ENCODE results near the gene YPEL3.

Gene YPEL3

DNA sequence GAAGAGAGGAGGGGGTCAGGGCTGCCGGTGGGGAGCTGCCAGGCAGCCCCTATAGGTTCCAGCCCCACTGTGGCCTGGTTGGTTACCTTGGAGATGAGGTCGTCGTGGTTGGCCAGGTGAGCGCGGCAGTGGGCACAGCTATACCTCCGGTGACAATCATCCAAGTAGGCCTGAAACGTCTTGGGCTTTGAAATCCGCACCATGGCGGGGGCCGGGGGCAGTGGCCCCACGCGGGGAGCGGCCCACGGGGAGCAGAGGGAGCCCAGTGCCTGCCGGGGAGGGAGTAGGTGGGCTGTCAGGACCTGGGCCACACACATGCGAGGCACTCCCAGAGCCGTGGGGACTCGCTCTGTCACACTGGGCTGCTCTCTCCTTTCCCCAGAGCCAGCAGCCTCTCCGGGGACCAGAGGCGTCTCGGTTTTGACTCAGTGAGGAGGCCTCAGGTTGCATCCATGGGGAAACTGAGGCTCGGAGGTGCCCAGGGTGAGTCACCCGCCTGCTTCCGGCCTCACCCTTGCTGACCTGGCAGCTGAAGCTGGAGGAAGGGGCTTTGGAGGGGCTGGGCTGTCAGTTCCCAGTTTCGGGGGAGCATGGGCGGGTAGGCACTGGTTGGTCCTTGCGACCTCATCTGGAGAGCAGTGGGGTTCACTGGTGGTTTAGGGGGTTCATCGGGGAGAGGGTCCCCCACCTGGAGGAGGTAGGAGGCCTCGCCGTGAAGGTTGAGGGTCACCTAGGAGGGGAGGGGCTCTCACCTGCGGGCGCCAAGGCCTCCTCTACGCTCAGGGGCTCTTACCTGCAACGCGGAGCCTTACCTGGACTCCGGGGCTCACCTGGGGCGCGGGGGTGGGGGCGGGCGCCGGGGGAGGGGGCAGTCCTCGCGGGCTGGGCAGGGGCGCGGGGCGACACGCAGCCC, 591 bp downstream of the YPEL3 start:
- no peak for DNase-seq (ENCODE audit: extremely low read depth, insufficient read length)
- TF ChIP-seq, protein P1, sequence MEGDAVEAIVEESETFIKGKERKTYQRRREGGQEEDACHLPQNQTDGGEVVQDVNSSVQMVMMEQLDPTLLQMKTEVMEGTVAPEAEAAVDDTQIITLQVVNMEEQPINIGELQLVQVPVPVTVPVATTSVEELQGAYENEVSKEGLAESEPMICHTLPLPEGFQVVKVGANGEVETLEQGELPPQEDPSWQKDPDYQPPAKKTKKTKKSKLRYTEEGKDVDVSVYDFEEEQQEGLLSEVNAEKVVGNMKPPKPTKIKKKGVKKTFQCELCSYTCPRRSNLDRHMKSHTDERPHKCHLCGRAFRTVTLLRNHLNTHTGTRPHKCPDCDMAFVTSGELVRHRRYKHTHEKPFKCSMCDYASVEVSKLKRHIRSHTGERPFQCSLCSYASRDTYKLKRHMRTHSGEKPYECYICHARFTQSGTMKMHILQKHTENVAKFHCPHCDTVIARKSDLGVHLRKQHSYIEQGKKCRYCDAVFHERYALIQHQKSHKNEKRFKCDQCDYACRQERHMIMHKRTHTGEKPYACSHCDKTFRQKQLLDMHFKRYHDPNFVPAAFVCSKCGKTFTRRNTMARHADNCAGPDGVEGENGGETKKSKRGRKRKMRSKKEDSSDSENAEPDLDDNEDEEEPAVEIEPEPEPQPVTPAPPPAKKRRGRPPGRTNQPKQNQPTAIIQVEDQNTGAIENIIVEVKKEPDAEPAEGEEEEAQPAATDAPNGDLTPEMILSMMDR (IDR thresholded peaks at IDR 0.05; ENCODE audit: insufficient read depth, low read length, poor library complexity, severe bottlenecking): no peak
- H3K4me3 ChIP-seq (replicated peaks; ENCODE audit: low read depth, low read length): peak overlapping the region; percentile 74

DNA sequence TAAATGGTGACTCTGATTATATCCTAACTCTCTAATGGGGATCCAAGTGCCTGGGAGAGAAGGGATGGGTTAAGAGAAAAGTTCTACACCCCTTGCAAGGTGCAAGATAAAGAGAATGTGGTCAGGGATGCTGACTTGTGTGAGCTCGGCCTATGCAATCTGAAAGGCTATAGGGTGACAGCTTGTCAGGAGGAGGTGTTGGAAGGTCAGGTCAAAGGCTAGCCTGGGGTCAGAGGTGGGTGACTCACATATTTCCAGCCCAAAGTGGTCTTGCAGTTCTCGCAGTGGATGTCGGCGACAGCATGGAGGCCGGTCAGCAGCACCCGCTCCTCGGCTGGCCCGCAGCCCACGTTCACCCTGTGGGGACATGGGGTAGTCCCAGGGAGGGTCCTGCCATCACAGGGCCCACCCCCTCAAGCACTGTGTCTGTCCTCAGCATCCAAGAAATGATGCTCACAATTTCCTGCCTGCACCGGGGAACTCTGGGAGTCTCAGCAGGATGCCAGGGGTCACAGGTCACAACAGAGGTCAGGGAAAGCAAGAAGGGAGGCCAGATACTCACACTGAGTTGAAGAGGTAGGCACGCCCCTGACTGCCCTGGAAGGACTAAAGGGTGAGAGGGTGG, 1.4 kb downstream of the YPEL3 start:
- TF ChIP-seq, protein P1 (IDR thresholded peaks at IDR 0.05; ENCODE audit: insufficient read depth, low read length, poor library complexity, severe bottlenecking): no peak
- Histone ChIP-seq H3K27me3 (replicated peaks; ENCODE audit: control insufficient read depth, insufficient read depth, low read length) (no peaks in the 10 kb centered on the region), H3K36me3 (ENCODE audit: control insufficient read depth, insufficient read depth, low read length) (peaks cover 1% of the 10 kb centered on the region; the same call in 1 of the 2 replicates), H3K4me3 (replicated peaks; ENCODE audit: low read depth, low read length) (peak overlapping the region; percentile 74)
- no peak for DNase-seq (ENCODE audit: extremely low read depth, insufficient read length)

More for the DNA sequence above, 591 bp downstream of the YPEL3 start:
- no peaks in the 10 kb centered on the region for H3K27me3 ChIP-seq (replicated peaks; ENCODE audit: control insufficient read depth, insufficient read depth, low read length)
- H3K36me3 ChIP-seq (ENCODE audit: control insufficient read depth, insufficient read depth, low read length): peaks cover 1% of the 10 kb centered on the region; the same call in 1 of the 2 replicates

DNA sequence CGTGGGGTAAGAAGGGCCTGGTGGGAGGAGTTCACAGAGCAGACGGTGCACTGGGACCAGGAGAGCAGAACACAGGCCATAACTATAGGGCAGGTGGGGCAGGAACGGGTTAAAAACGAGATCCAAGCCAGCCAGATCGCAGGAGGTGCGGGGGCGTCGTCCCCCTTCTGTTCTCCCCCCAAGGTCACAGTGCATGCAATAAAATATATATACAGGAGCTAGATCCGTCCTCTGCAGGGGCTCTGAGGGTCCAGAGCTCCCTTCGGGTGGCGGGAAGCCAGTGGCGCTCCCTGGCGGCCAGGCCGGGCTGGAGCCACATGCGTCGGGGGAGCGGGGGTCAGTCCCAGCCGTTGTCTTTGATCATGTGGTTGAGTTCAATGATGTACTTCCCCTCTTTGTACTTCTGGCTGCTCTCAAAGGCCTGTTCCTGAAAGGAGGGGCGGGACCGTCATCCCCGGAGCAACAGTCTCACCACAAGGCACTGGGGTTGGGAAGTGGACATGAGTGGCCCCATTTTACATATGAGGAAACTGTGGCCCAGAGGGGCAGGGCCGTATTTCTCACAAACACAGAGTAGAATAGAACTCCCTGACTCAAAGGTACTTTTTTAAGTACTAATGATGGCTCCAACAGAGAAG, 3.5 kb downstream of the YPEL3 start:
- Histone ChIP-seq H3K27me3 (replicated peaks; ENCODE audit: control insufficient read depth, insufficient read depth, low read length) (no peaks in the 10 kb centered on the region), H3K36me3 (ENCODE audit: control insufficient read depth, insufficient read depth, low read length) (peaks cover 1% of the 10 kb centered on the region; the same call in 1 of the 2 replicates), H3K4me3 (replicated peaks; ENCODE audit: low read depth, low read length) (peak overlapping the region; percentile 59)
- DNase-seq (ENCODE audit: extremely low read depth, insufficient read length): peak; percentile 93
- TF ChIP-seq, protein P1 (IDR thresholded peaks at IDR 0.05; ENCODE audit: insufficient read depth, low read length, poor library complexity, severe bottlenecking): peak; percentile 97

DNA sequence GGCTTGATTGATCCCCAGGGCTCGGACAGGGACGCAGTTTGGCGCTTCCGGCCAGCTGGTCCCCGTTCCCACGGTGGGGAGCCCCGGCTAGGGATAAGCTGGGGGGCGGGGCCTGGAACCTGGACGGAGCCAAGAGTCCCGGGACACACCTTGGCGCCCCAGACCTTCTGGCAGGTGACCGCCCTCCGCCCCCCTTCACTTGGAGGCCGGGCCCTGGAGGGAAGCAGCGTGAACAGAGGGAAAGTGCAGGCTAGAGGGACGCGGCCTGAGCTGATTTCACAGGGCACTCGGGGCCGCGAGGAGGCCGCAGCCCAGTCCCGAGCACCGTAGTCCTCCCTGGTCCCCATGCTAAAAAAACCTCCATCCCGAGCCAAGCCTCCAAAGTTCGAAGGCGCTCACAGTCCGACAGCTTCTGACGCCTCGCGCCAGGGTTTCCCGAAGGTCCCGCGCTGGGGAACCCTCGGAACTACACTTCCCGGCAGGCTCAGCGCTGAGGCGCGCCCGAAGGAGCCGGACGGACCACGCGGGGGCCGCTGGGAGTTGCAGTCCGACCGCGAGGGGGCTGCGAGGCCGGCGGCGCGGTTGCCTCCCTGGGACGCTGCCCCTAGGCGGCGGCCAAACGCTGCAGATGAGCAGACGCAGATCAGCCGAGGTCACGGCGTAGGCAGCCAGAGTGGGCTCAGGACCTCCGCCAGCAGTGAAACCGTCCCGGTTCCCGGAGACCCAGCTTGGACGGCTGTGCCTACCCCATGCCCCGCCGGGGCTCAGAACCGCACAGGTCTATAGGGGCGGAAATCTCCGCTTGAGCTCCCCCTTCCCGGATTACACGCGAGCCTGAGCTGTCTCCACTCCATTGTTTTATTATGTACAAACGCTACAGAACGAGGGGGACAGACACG, 4.3 kb downstream of the YPEL3 start, which contains the start of gene TBX6:
TBX6 (minus strand) TSS at position 451 of the 899 bp plus-strand sequence. CDS start 731 bp downstream, outside the sequence.
- Histone ChIP-seq H3K4me3 (replicated peaks; ENCODE audit: low read depth, low read length) (peak within 1 kb of the TSS; percentile 59), H3K27me3 (replicated peaks; ENCODE audit: control insufficient read depth, insufficient read depth, low read length) (no peaks in the 10 kb centered on the region), H3K36me3 (ENCODE audit: control insufficient read depth, insufficient read depth, low read length) (peaks cover 1% of the 10 kb centered on the region)
- TF ChIP-seq, protein P1 (IDR thresholded peaks at IDR 0.05; ENCODE audit: insufficient read depth, low read length, poor library complexity, severe bottlenecking): peak; percentile 83
- DNase-seq (ENCODE audit: extremely low read depth, insufficient read length): peak; percentile 96
